MM.1S (cell line): Measurements from ENCODE around the gene TPM2.

Experiments used
- DNase-seq: peaks from one replicate; pipeline ENCODE4 v3.0.0-alpha.2; 2015
- H2AFZ ChIP-seq: fragments of 300-600 bp; sonication (generic); 2 replicates; pipeline ENCODE4 v1.6.0; 2016; ENCODE audit warnings: antibody characterized with exemption, low read length
- H3F3A ChIP-seq: fragments of 300-600 bp; sonication (generic); 2 replicates; pipeline ENCODE4 v1.6.1; 2016; ENCODE audit warnings: mild to moderate bottlenecking, antibody characterized with exemption, low read length, moderate library complexity, mixed read lengths; ENCODE audit not compliant: insufficient read depth
- H3K27ac ChIP-seq: fragments of 300-600 bp; sonication (generic); 2 replicates; pipeline ENCODE4 v1.5.1; 2016; ENCODE audit warnings: mild to moderate bottlenecking, low read length
- H3K27me3 ChIP-seq: fragments of 300-600 bp; sonication (generic); replicated peaks from 2 replicates; pipeline ENCODE4 v1.6.0; 2016; ENCODE audit warnings: low read length; ENCODE audit not compliant: insufficient read depth
- H3K36me3 ChIP-seq: fragments of 300-600 bp; sonication (generic); replicated peaks from 2 replicates; pipeline ENCODE4 v1.6.1; 2016; ENCODE audit warnings: mild to moderate bottlenecking, low read length, mixed read lengths; ENCODE audit not compliant: insufficient read depth
- H3K4me1 ChIP-seq: fragments of 300-600 bp; sonication (generic); 2 replicates; pipeline ENCODE4 v1.6.1; 2016; ENCODE audit warnings: low read length, mixed read lengths
- H3K4me2 ChIP-seq: fragments of 300-600 bp; sonication (generic); 2 replicates; pipeline ENCODE4 v1.6.0; 2016; ENCODE audit warnings: low read depth, low read length
- H3K4me3 ChIP-seq: fragments of 300-600 bp; sonication (generic); 2 replicates; pipeline ENCODE4 v1.5.1; 2016; ENCODE audit warnings: low read length, mixed read lengths
- H3K79me2 ChIP-seq: fragments of 300-600 bp; sonication (generic); 2 replicates; pipeline ENCODE4 v1.6.1; 2016; ENCODE audit warnings: mixed run types, low read length, mixed read lengths
- H3K9ac ChIP-seq: fragments of 300-600 bp; sonication (generic); 2 replicates; pipeline ENCODE4 v1.6.1; 2016; ENCODE audit warnings: low read length, mixed read lengths
- H3K9me2 ChIP-seq: fragments of 300-600 bp; sonication (generic); replicated peaks from 2 replicates; pipeline ENCODE4 v1.6.1; 2016; ENCODE audit warnings: mild to moderate bottlenecking, low read length, mixed read lengths; ENCODE audit not compliant: insufficient read depth
- H3K9me3 ChIP-seq: fragments of 300-600 bp; sonication (generic); replicated peaks from 2 replicates; pipeline ENCODE4 v1.6.1; 2016; ENCODE audit warnings: mild to moderate bottlenecking, low read length, mixed read lengths; ENCODE audit not compliant: insufficient read depth
- H4K20me1 ChIP-seq: fragments of 300-600 bp; sonication (generic); 2 replicates; pipeline ENCODE4 v1.6.1; 2016; ENCODE audit warnings: mild to moderate bottlenecking, low read length, moderate library complexity, mixed read lengths; ENCODE audit not compliant: insufficient read depth
- EZH2 ChIP-seq: fragments of 300-600 bp; sonication (generic); optimal IDR thresholded peaks from 2 replicates; pipeline ENCODE3; 2017; ENCODE audit warnings: low read depth, mild to moderate bottlenecking, antibody characterized with exemption, low read length, mixed read lengths
- EZH2phosphoT487 ChIP-seq: fragments of 300-600 bp; sonication (generic); IDR thresholded peaks from 2 replicates; pipeline ENCODE4 v1.6.1; 2018; ENCODE audit warnings: antibody characterized with exemption, low read length
- TF ChIP-seq, protein P1 (sequence below): fragments of 300-600 bp; sonication (generic); IDR thresholded peaks from 2 replicates; pipeline ENCODE4 v1.5.1; 2016; ENCODE audit warnings: antibody characterized with exemption, low read length, mixed read lengths

TPM2 gene

DNA sequence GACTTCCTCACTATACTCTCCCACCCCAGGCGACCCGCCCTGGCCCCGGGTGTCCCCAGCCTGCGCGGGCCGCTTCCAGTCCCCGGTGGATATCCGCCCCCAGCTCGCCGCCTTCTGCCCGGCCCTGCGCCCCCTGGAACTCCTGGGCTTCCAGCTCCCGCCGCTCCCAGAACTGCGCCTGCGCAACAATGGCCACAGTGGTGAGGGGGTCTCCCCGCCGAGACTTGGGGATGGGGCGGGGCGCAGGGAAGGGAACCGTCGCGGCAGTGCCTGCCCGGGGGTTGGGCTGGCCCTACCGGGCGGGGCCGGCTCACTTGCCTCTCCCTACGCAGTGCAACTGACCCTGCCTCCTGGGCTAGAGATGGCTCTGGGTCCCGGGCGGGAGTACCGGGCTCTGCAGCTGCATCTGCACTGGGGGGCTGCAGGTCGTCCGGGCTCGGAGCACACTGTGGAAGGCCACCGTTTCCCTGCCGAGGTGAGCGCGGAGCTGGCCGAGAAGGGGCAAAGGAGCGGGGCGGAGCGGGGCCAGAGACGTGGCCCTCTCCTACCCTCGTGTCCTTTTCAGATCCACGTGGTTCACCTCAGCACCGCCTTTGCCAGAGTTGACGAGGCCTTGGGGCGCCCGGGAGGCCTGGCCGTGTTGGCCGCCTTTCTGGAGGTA is 13.9 kb downstream of the TPM2 start:
- H3K4me1 ChIP-seq, result no peaks in the 10 kb centered on the region
- DNase-seq, result no peak
- peak overlapping the region; percentile 31; the same call in 1 of the 2 replicates for H2AFZ ChIP-seq
- no peaks in the 10 kb centered on the region for H4K20me1 ChIP-seq
- peaks cover 15% of the 10 kb centered on the region; the same call in 1 of the 2 replicates for H3K27me3 ChIP-seq
- no peaks in the 10 kb centered on the region for H3K9me2 ChIP-seq
- H3K36me3 ChIP-seq, result no peaks in the 10 kb centered on the region
- H3K27ac ChIP-seq, result no peak overlapping the region
- no peak overlapping the region for H3K9ac ChIP-seq
- TF ChIP-seq EZH2 (no peak), EZH2phosphoT487 (no peak)
- TF ChIP-seq, protein P1, sequence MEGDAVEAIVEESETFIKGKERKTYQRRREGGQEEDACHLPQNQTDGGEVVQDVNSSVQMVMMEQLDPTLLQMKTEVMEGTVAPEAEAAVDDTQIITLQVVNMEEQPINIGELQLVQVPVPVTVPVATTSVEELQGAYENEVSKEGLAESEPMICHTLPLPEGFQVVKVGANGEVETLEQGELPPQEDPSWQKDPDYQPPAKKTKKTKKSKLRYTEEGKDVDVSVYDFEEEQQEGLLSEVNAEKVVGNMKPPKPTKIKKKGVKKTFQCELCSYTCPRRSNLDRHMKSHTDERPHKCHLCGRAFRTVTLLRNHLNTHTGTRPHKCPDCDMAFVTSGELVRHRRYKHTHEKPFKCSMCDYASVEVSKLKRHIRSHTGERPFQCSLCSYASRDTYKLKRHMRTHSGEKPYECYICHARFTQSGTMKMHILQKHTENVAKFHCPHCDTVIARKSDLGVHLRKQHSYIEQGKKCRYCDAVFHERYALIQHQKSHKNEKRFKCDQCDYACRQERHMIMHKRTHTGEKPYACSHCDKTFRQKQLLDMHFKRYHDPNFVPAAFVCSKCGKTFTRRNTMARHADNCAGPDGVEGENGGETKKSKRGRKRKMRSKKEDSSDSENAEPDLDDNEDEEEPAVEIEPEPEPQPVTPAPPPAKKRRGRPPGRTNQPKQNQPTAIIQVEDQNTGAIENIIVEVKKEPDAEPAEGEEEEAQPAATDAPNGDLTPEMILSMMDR, result no peak
- H3K4me3 ChIP-seq, result peak overlapping the region; percentile 40; the same call in 1 of the 2 replicates
- H3F3A ChIP-seq, result no peaks in the 10 kb centered on the region
- H3K79me2 ChIP-seq, result no peaks in the 10 kb centered on the region
- H3K9me3 ChIP-seq, result no peaks in the 10 kb centered on the region
- H3K4me2 ChIP-seq, result peak overlapping the region; percentile 60

- Histone ChIP-seq H3K9me2 (no peaks in the 10 kb centered on the region), H3K27ac (no peak overlapping the region), H3K79me2 (no peaks in the 10 kb centered on the region), H3K27me3 (peaks cover 15% of the 10 kb centered on the region; the same call in 1 of the 2 replicates), H3K9me3 (no peaks in the 10 kb centered on the region), H3K4me2 (peak overlapping the region; percentile 60; the same call in 1 of the 2 replicates), H3K36me3 (no peaks in the 10 kb centered on the region), H2AFZ (no peak overlapping the region), H3K4me1 (no peaks in the 10 kb centered on the region), H3F3A (no peaks in the 10 kb centered on the region), H4K20me1 (no peaks in the 10 kb centered on the region), H3K4me3 (no peak overlapping the region), H3K9ac (no peak overlapping the region)
- TF ChIP-seq EZH2 (no peak), EZH2phosphoT487 (no peak)
- TF ChIP-seq, protein P1, result no peak
- DNase-seq, result no peak
These were observed 14.5 kb downstream of the TPM2 start for GRCh38 chr9:35675204-35675603.

GRCh38 chr9:35674025-35674361 is 15.7 kb downstream of the TPM2 start:
- H3K9ac ChIP-seq, result no peak overlapping the region
- H3K79me2 ChIP-seq, result no peaks in the 10 kb centered on the region
- H3K9me2 ChIP-seq, result no peaks in the 10 kb centered on the region
- TF ChIP-seq EZH2, result no peak
- TF ChIP-seq, protein P1, result no peak
- no peak for TF ChIP-seq EZH2phosphoT487
- peaks cover 15% of the 10 kb centered on the region; the same call in 1 of the 2 replicates for H3K27me3 ChIP-seq
- H3K4me2 ChIP-seq, result no peak overlapping the region
- H3K4me1 ChIP-seq, result no peaks in the 10 kb centered on the region
- no peak overlapping the region for H2AFZ ChIP-seq
- H3F3A ChIP-seq, result no peaks in the 10 kb centered on the region
- H3K9me3 ChIP-seq, result no peaks in the 10 kb centered on the region
- no peak for DNase-seq
- H3K27ac ChIP-seq, result no peak overlapping the region
- H3K4me3 ChIP-seq, result no peak overlapping the region
- H4K20me1 ChIP-seq, result no peaks in the 10 kb centered on the region
- no peaks in the 10 kb centered on the region for H3K36me3 ChIP-seq
